Activated CD4-positive, alpha-beta memory T cell treated with anti-CD3 and anti-CD28 coated beads, Interleukin-2, amount 10 ng/mL, durations not matched to agents 7 days and 5 days (primary cell): ENCODE data around the gene C10orf71. TPM values are rescaled to one million over a fixed set of nuclear protein-coding genes. Genes with fewer than 3 reads are reported as not detected.

Experiments
- CTCF ChIA-PET: fragments of 350-600 bp; sonication (Branson Sonifier 250); formaldehyde crosslinking; loops from one replicate; lab custom pipeline; 2021; ENCODE audit warnings: antibody characterized with exemption, inconsistent platforms; lab: Charles Lee
- POLR2A ChIA-PET: fragments of 350-600 bp; sonication (Branson Sonifier 250); formaldehyde crosslinking; loops from one replicate; lab custom pipeline; 2021; ENCODE audit warnings: antibody characterized with exemption; lab: Charles Lee
- DNase-seq: peaks from one replicate; pipeline ENCODE4 v3.0.0-alpha.2; 2020
- H3K27ac Mint-ChIP-seq: one replicate; pipeline ENCODE4 v1.8.0; 2021; ENCODE audit warnings: mild to moderate bottlenecking, mixed read lengths
- H3K27me3 Mint-ChIP-seq: one replicate; pipeline ENCODE4 v1.8.0; 2021; ENCODE audit warnings: mixed read lengths
- H3K36me3 Mint-ChIP-seq: one replicate; pipeline ENCODE4 v1.8.0; 2021; ENCODE audit warnings: low read depth, mixed read lengths
- H3K4me1 Mint-ChIP-seq: one replicate; pipeline ENCODE4 v1.8.0; 2021; ENCODE audit warnings: mixed read lengths
- H3K4me3 Mint-ChIP-seq: one replicate; pipeline ENCODE4 v1.8.0; 2021; ENCODE audit warnings: mild to moderate bottlenecking, mixed read lengths
- H3K9me3 Mint-ChIP-seq: one replicate; pipeline ENCODE4 v1.8.0; 2021; ENCODE audit warnings: mixed read lengths
- total RNA-seq, 2 experiments: library from RNA; stranded (reverse); gene quantifications; one replicate each; pipeline ENCODE4 v1.2.3, GENCODE V29; 2021

C10orf71 gene
- total RNA-seq, 2 experiments from 2014 or later = not detected

GRCh38 chr10:49329146-49329505 is 30.2 kb downstream of the C10orf71 start:
- H3K27ac Mint-ChIP-seq = no peak overlapping the region
- H3K9me3 Mint-ChIP-seq = peaks cover 8% of the 10 kb centered on the region
- CTCF ChIA-PET = no interaction called here
- H3K4me3 Mint-ChIP-seq = no peak overlapping the region
- POLR2A ChIA-PET = no interaction called here
- peaks cover 5% of the 10 kb centered on the region for H3K36me3 Mint-ChIP-seq
- H3K4me1 Mint-ChIP-seq = no peaks in the 10 kb centered on the region
- no peak for DNase-seq
- peaks cover 1% of the 10 kb centered on the region for H3K27me3 Mint-ChIP-seq

- DNase-seq = no peak
- Mint-ChIP-seq H3K27ac (no peak overlapping the region), H3K4me1 (peaks cover 6% of the 10 kb centered on the region), H3K9me3 (peaks cover 16% of the 10 kb centered on the region), H3K27me3 (peaks cover 1% of the 10 kb centered on the region), H3K4me3 (no peak overlapping the region), H3K36me3 (peaks cover 11% of the 10 kb centered on the region)
- POLR2A ChIA-PET = no interaction called here
- CTCF ChIA-PET = no interaction called here
These were observed 31.2 kb downstream of the C10orf71 start for GRCh38 chr10:49330127-49330665.

DNA sequence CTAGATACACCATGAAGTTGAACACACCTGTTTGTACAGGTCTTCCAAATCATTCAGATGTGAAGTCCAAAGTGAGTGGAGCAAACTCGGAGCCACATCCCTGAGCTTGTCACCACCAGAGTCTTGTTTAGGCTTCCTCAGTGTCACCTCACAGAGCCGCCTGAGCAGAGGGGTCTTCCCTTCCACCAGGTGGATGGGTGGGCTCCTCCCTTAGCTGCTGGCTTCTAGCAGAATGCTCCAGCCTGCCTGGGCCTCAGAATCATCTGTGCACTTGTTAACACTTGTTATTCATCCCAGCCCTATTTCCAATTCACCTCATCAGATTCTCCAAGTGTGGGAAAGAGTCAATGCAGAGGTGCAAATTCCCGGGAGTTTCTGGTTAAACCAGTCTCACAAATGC is 32.5 kb downstream of the C10orf71 start:
- peaks cover 26% of the 10 kb centered on the region for H3K9me3 Mint-ChIP-seq

GRCh38 chr10:49332333-49332732 is 33.4 kb downstream of the C10orf71 start:
- peaks cover 16% of the 10 kb centered on the region for H3K4me1 Mint-ChIP-seq
- no peak overlapping the region for H3K27ac Mint-ChIP-seq
- H3K4me3 Mint-ChIP-seq = no peak overlapping the region
- ChIA-PET CTCF (no interaction called here), POLR2A (no interaction called here)
- no peak for DNase-seq
- peaks cover 19% of the 10 kb centered on the region for H3K36me3 Mint-ChIP-seq
- H3K27me3 Mint-ChIP-seq = peaks cover 1% of the 10 kb centered on the region
- H3K9me3 Mint-ChIP-seq = peaks cover 26% of the 10 kb centered on the region

More for the DNA sequence above, 32.5 kb downstream of the C10orf71 start:
- CTCF ChIA-PET = no interaction called here
- peaks cover 1% of the 10 kb centered on the region for H3K27me3 Mint-ChIP-seq
- no peak overlapping the region for H3K27ac Mint-ChIP-seq
- peaks cover 19% of the 10 kb centered on the region for H3K36me3 Mint-ChIP-seq
- no peak overlapping the region for H3K4me3 Mint-ChIP-seq
- H3K4me1 Mint-ChIP-seq = peaks cover 16% of the 10 kb centered on the region
- no peak for DNase-seq
- POLR2A ChIA-PET = no interaction called here

DNA sequence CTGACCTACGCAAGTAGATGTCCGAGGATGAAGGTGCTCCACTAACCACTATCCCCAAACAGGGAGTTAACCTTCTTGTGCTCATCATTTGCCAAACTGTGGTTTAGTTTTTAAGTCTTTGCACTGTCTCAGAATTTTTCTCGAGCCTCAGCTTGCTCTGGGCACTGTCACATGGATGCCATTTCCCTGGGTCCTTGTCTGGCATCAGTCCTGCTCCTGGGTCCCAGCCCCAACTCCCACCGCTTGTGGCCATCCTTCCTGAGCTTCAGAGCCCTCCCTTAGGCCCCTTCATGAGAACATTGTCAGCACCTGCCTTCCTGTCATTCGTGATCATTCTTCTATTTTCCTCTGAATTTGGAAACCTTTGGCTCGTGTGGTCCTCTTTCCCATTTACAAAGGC is 33.8 kb downstream of the C10orf71 start:
- Mint-ChIP-seq H3K9me3 (peaks cover 26% of the 10 kb centered on the region), H3K4me1 (peaks cover 16% of the 10 kb centered on the region), H3K27me3 (peaks cover 1% of the 10 kb centered on the region), H3K36me3 (peaks cover 19% of the 10 kb centered on the region), H3K4me3 (no peak overlapping the region), H3K27ac (no peak overlapping the region)
- ChIA-PET POLR2A (no interaction called here), CTCF (no interaction called here)
- DNase-seq = no peak

- peaks cover 16% of the 10 kb centered on the region for H3K4me1 Mint-ChIP-seq
- no peak for DNase-seq
- no peak overlapping the region for H3K27ac Mint-ChIP-seq
- no peak overlapping the region for H3K4me3 Mint-ChIP-seq
- H3K36me3 Mint-ChIP-seq = peaks cover 19% of the 10 kb centered on the region
- POLR2A ChIA-PET = no interaction called here
- CTCF ChIA-PET = no interaction called here
- peaks cover 26% of the 10 kb centered on the region for H3K9me3 Mint-ChIP-seq
- no peaks in the 10 kb centered on the region for H3K27me3 Mint-ChIP-seq
These were observed 34.2 kb downstream of the C10orf71 start for GRCh38 chr10:49333192-49333591.

DNA sequence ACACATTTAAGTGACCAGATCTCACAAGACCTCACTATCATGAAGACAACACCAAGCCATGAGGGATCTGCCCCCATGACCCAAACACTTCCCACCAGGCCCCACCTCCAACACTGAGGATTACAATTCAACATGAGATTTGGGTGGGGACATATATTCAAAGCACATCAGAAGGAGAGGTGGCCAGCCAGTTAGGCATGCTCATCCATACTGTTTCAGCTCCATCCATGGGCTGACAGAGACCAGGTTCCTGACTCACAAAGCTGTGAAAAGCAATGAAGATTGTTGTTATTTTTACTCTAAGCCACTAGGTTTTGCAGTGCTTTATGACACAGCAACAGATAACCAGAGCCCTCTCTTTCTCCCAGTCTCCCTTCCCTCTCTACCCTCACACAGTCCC is 36.0 kb downstream of the C10orf71 start:
- Mint-ChIP-seq H3K4me3 (no peak overlapping the region), H3K27me3 (peaks cover 2% of the 10 kb centered on the region), H3K9me3 (peaks cover 26% of the 10 kb centered on the region), H3K4me1 (peaks cover 16% of the 10 kb centered on the region), H3K27ac (peak overlapping the region; percentile 73), H3K36me3 (peaks cover 19% of the 10 kb centered on the region)
- no peak for DNase-seq
- ChIA-PET CTCF (no interaction called here), POLR2A (no interaction called here)

- POLR2A ChIA-PET = no interaction called here
- DNase-seq = peak; percentile 26
- CTCF ChIA-PET = no interaction called here
These were observed 36.5 kb downstream of the C10orf71 start for GRCh38 chr10:49335364-49335972.

DNA sequence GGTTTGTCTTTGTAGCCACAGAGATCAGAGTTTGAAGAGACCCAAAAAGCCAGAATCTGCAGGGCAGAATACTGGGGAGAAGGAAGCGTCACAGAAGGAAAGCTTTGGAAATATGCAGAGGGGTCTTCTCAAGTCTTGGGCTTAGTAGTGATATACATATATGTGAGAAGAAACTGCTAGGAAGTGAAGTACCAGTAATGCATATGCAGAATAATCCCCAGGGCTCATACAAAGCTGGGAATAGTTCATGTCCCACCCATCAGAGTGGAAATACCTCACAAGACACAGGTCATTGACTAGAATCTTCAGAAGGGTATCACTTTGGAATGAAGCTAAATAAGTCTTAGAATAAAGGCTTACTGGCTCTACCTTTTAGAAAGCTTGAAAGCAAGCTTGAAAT is 39.6 kb downstream of the C10orf71 start:
- no peak for DNase-seq
- Mint-ChIP-seq H3K27ac (no peak overlapping the region), H3K4me1 (peaks cover 16% of the 10 kb centered on the region), H3K9me3 (peaks cover 22% of the 10 kb centered on the region), H3K27me3 (peaks cover 6% of the 10 kb centered on the region), H3K4me3 (no peak overlapping the region), H3K36me3 (peaks cover 15% of the 10 kb centered on the region)
- ChIA-PET POLR2A (no interaction called here), CTCF (no interaction called here)

More at GRCh38 chr10:49335364-49335972, 36.5 kb downstream of the C10orf71 start:
- peaks cover 26% of the 10 kb centered on the region for H3K9me3 Mint-ChIP-seq
- peaks cover 16% of the 10 kb centered on the region for H3K4me1 Mint-ChIP-seq
- H3K4me3 Mint-ChIP-seq = no peak overlapping the region
- H3K36me3 Mint-ChIP-seq = peaks cover 19% of the 10 kb centered on the region
- H3K27ac Mint-ChIP-seq = peak overlapping the region; percentile 73
- H3K27me3 Mint-ChIP-seq = peaks cover 2% of the 10 kb centered on the region

GRCh38 chr10:49344840-49345239 is 45.9 kb downstream of the C10orf71 start:
- ChIA-PET POLR2A (no interaction called here), CTCF (no interaction called here)
- peaks cover 19% of the 10 kb centered on the region for H3K27me3 Mint-ChIP-seq
- H3K4me1 Mint-ChIP-seq = no peaks in the 10 kb centered on the region
- no peaks in the 10 kb centered on the region for H3K36me3 Mint-ChIP-seq
- no peak overlapping the region for H3K27ac Mint-ChIP-seq
- H3K4me3 Mint-ChIP-seq = no peak overlapping the region
- H3K9me3 Mint-ChIP-seq = no peaks in the 10 kb centered on the region
- no peak for DNase-seq

DNA sequence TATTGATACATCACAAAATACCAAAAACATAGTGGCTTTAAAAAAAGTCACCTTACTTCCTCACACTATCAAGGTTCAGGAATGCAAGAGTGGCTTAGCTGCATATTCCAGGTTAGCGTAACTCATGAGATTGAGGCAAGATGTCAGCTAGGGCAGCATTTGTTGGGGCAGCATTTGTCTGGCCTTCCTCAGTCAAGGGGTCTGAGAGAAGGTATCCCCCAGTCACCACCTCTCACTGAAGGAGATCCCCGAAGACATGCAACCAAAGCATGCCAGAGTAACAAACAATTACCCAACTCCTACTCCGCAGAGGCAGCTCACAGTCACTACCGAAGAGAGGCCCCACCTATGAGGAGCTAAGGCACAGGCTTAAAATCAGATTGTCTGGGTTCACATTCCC is 48.4 kb downstream of the C10orf71 start:
- Mint-ChIP-seq H3K4me1 (no peaks in the 10 kb centered on the region), H3K27ac (no peak overlapping the region), H3K4me3 (no peak overlapping the region), H3K27me3 (peaks cover 17% of the 10 kb centered on the region), H3K9me3 (peaks cover 3% of the 10 kb centered on the region), H3K36me3 (no peaks in the 10 kb centered on the region)
- ChIA-PET POLR2A (no interaction called here), CTCF (no interaction called here)
- DNase-seq = no peak

DNA sequence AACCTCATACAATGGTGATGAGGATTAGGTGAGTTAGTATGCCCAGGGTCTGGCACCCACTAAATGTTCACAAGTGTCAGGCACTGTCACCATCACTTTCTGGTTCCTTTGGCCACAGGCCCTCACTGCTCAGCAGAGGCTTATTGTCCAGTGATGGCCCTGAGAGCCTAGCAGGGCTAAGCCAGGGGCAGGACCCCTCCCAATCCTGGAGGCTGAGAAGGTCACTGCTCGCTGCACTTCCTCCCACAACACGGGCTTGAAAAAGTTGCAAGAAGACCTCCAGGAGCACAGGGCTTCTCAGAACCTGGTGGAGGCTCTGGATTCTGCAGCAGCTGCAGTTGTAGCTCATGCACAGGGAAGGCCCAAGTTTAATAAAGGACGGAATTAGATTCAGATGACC is 48.9 kb downstream of the C10orf71 start:
- Mint-ChIP-seq H3K9me3 (peaks cover 3% of the 10 kb centered on the region), H3K27ac (no peak overlapping the region), H3K4me3 (no peak overlapping the region), H3K27me3 (peaks cover 15% of the 10 kb centered on the region), H3K36me3 (no peaks in the 10 kb centered on the region), H3K4me1 (no peaks in the 10 kb centered on the region)
- ChIA-PET POLR2A (no interaction called here), CTCF (no interaction called here)
- DNase-seq = no peak

GRCh38 chr10:49348593-49348992 is 49.6 kb downstream of the C10orf71 start:
- no peaks in the 10 kb centered on the region for H3K4me1 Mint-ChIP-seq
- DNase-seq = no peak
- peaks cover 3% of the 10 kb centered on the region for H3K9me3 Mint-ChIP-seq
- CTCF ChIA-PET = no interaction called here
- H3K27ac Mint-ChIP-seq = no peak overlapping the region
- H3K36me3 Mint-ChIP-seq = no peaks in the 10 kb centered on the region
- POLR2A ChIA-PET = no interaction called here
- H3K27me3 Mint-ChIP-seq = peaks cover 14% of the 10 kb centered on the region
- H3K4me3 Mint-ChIP-seq = no peak overlapping the region

- no peak overlapping the region for H3K27ac Mint-ChIP-seq
- no peak for DNase-seq
- POLR2A ChIA-PET = no interaction called here
These were observed 50.4 kb downstream of the C10orf71 start for GRCh38 chr10:49349390-49349789.

More at GRCh38 chr10:49349390-49349789, 50.4 kb downstream of the C10orf71 start:
- Mint-ChIP-seq H3K36me3 (no peaks in the 10 kb centered on the region), H3K27me3 (peaks cover 9% of the 10 kb centered on the region), H3K4me3 (no peak overlapping the region), H3K9me3 (peaks cover 3% of the 10 kb centered on the region), H3K4me1 (no peaks in the 10 kb centered on the region)
- CTCF ChIA-PET = no interaction called here
